ENCODE measurements around the gene NBPF12.
A peak's percentile ranks its signal among the peaks of the same experiment; 100 is the strongest.
"Not testable (repeated sequence)": the region's sequence is repeated elsewhere in the genome, so short reads cannot be mapped to it uniquely, and the experiment has no call there.

Gene NBPF12

GRCh38 chr1:146938242-146938902 is at the start of gene NBPF12:
Gene NBPF12 (plus strand): TSS chr1:146938324. CDS start chr1:146960144, 21,820 bp downstream.
- DNase-seq, result peak; percentile 77 to 78

DNA sequence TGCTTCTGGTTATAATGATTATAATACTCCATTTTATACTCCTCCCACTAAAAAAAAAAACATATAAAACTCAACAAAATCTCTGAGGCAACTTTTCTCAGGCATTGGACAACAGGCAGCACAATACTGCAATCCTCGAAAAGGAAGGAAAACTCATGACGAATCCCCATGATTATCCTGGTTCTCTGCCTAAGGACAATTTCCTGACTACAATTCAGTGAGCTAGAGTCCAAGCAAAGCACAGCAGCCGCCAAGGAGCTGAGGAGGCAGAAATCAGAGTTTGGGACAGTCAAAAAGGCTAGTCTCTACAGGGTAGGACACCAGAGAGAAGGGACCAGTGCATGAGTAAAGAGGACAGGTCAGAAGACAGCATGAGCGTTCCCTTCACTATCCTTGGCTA is 46.8 kb upstream of the NBPF12 start:
- DNase-seq, result not testable (repeated sequence)

DNA sequence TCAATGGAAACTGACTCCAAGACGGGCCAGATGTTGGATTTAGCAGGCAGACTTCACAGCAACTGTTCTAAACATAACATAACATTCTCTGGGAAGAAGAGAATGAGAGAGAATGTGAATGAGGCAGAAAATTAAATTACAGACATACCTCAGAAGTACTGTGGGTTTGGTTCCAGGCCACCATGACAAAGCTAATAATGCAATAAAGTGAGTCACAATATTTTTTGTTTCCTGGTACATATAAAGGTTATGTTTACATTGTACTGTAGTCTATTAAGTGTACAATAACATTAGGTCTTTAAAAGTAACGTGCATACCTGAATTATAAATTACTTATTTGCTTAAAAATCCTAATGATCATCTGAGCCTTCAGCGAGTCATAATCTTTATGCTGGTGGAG is 45.8 kb upstream of the NBPF12 start:
- DNase-seq, result not testable (repeated sequence)

DNA sequence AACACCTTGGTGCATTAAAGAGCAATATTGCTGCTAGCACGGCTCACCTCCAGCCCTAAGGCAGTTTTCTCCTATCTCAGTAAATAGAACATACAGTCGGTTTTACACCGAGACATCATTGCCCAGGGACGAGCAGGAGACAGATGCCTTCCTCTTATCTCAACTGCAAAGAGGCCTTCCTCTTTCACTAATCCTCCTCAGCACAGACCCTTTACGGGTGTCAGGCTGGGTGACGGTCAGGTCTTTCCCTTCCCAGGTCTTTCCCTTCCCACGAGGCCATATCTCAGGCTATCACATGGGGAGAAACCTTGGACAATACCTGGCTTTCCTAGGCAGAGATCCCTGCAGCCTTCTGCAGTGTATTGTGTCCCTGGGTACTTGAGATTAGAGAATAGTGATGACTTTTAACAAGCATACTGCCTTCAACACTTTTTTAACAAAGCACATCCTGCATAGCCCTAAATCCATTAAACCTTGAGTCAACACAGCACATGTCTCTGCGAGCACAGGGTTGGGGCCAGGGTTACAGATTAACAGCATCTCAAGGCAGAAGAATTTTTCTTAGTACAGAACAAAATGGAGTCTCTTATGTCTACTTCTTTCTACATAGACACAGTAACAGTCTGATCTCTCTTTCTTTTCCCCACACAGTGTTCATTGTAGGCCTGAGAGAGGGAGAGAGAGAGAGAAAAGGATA is 30.4 kb upstream of the NBPF12 start:
- not testable (repeated sequence) for DNase-seq

GRCh38 chr1:146912975-146913374 is 25.1 kb upstream of the NBPF12 start:
- not testable (repeated sequence) for DNase-seq

DNA sequence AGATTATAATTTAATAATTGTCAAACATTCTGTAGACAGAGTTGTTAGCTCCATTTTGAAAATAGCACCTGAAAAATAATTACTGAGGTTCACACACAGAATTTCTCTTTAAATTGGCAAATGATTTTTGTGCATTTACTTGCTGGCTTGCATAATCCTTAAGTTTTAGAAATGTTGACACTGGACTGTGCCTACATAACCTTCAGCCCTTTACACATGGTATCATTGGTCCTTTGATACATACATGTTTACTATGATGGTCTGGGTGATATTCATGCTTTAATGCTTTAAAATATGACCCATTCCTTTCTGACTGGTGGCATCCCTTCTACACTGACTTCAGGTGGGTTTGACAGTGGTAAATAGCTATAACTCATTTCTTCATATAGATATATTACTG is 17.3 kb upstream of the NBPF12 start:
- not testable (repeated sequence) for DNase-seq

DNA sequence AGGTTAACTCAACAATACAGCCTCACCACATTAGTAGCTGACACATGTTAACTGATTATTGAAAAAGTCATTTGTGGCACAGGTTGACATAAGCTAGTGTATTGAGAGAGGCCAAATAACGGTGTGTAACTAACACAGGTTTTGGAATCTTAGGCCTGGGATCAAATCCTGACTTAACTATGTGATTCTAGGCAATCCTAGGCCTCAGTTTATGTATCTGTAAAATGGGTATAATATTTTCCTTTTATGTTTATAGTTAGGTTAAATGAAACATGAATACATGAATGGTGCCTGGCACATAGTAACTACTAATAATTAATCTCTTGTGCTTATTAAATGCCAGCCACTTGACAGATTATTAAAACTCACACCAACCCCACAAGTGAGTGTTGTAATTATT is 15.5 kb upstream of the NBPF12 start:
- DNase-seq, result not testable (repeated sequence)

- not testable (repeated sequence) for DNase-seq
Observed at GRCh38 chr1:146924106-146924505, 14.0 kb upstream of the NBPF12 start.

GRCh38 chr1:146926413-146926812 is 11.7 kb upstream of the NBPF12 start:
- DNase-seq, result not testable (repeated sequence)

DNA sequence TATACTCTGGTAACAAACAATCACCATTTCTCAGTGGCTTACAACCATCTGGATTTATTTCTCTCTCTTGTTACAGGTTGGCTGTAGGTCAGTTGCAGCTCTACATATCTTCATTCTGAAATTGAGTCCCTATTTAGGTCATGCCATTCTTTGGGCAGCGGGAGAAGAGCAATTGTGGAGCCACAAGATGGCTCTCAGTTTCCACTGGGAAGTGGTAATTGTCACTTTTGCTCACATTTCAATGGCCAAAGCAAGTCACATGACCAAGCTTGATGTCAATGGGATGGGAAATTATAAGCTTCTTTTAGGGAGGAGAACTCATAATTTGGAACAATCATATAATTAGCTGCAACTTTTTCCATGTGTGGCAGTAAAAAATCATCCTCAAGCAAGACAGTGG is 7.9 kb upstream of the NBPF12 start:
- DNase-seq, result not testable (repeated sequence)

- DNase-seq, result not testable (repeated sequence)
Observed at GRCh38 chr1:146934390-146935223, 3.5 kb upstream of the NBPF12 start.

GRCh38 chr1:146937462-146937861 is 662 bp upstream of the NBPF12 start:
- DNase-seq, result not testable (repeated sequence)

GRCh38 chr1:146938927-146939786 is 1.0 kb downstream of the NBPF12 start:
- DNase-seq, result peak; percentile 4 to 12

GRCh38 chr1:146940293-146940692 is 2.2 kb downstream of the NBPF12 start:
- DNase-seq, result not testable (repeated sequence)

DNA sequence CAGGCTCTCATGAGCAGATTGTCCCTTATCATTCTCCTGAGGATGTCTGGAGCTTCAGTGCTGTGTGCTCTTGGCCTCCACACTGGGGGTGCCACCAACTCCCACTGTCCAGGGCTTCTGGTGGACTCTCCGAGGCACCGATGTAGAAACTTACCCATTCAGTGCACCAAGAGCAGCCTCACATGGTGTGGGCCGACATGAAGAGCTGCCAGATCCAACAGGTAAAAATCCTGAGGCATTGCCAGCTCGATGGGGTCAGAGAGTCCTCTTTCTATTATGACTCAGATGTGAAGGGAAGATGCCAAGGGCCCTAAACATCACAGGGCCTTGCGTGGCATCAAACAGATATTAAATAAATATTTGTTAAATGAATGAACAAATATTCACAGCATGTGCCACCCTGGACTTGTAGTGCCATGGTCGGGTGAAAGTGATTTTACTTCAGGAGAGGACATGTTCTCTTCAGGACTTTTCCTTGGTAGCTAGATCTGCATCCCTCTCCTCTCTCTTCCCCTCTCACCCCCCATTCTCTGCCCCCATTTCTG is 5.3 kb downstream of the NBPF12 start:
- not testable (repeated sequence) for DNase-seq

DNA sequence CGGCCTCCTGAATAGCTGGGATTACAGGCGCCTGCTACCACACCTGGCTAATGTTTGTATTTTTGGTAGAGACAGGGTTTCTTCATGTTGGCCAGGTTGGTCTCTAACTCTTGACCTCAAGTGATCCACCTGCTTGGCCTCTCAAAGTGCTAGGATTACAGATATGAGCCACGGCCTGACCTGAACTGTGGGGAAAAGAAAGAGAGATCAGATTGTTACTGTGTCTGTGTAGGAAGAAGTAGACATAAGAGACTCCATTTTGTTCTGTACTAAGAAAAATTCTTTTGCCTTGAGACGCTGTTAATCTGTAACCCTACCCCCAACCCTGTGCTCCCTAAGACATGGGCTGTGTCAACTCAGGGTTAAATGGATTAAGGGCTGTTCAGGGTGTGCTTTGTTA is 10.0 kb downstream of the NBPF12 start:
- not testable (repeated sequence) for DNase-seq

DNA sequence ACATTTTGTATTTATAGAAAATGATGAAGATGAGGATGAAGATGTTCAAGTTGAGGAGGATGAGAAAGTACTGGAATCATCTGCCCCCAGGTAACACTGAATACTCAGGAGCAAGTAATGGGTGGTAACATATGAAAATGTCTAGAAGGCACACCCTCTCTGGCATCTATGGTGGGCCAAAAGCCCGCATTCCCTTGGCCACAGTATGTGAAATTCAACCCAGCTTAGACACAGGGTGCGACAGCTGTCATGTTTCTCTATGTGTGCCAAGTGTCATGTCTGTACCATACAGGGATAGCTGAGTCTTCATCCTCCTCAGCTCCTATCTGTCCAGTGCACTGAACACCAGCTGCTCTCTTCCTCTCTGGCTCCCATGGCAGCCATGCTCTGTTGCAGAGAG is 26.2 kb downstream of the NBPF12 start:
- DNase-seq, result not testable (repeated sequence)

- DNase-seq, result not testable (repeated sequence)
Observed at GRCh38 chr1:146966351-146966750, 28.2 kb downstream of the NBPF12 start.

DNA sequence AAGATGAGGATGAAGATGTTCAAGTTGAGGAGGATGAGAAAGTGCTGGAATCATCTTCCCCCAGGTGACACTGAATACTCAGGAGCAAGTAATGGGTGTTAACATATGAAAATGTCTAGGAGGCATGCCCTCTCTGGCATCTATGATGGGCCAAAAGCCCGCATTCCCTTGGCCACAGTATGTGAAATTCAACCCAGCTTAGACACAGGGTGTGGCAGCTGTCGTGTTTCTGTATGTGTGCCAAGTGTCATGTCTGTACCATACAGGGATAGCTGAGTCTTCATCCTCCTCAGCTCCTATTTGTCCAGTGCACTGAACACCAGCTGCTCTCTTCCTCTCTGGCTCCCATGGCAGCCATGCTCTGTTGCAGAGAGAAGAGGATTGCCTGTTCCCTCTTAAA is 32.5 kb downstream of the NBPF12 start:
- DNase-seq, result not testable (repeated sequence)

DNA sequence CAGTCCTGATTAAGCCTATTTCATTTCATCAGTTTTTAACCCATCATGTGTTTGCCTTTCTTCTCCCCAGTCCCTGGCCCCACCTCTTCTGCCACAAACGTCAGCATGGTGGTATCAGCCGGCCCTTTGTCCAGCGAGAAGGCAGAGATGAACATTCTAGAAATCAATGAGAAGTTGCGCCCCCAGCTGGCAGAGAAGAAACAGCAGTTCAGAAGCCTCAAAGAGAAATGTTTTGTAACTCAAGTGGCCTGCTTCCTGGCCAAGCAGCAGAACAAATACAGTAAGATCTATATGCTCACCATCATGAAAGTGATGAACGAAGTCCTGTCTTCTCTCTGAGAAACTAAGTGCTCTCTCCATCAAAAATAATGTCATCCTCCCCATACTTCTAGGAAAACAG is 34.6 kb downstream of the NBPF12 start:
- not testable (repeated sequence) for DNase-seq

DNA sequence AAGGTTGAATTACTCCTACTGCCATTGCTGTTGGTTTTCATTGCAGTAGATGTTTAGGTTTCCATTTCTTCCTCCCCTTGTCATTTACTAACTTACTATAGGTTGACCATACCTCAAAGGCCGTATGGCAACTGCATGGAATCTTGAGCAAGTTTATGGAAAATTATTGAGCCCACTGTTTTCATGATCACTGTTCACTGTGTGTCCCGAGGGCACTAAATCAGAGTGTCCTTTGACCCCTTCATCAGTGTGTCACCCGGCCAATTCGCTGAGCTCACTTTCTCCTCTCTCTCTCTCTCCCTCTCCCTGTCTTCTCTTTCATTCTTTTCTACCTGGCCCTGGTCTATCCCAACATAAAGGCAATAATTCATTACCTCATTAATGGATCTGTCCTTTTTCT is 47.7 kb downstream of the NBPF12 start:
- not testable (repeated sequence) for DNase-seq

GRCh38 chr1:146986450-146986849 is 48.3 kb downstream of the NBPF12 start:
- DNase-seq, result not testable (repeated sequence)
